K562 (cell line): Measurements from ENCODE around the gene GPR52.

Experiments used
- FOXP1 ChIP-seq: sonication (generic); formaldehyde crosslinking; IDR thresholded peaks from 2 replicates; pipeline ENCODE4 v1.8.0; 2022; ENCODE audit warnings: mild to moderate bottlenecking, missing genetic modification reagents
- MYNN ChIP-seq, 2 experiments: sonication (generic); formaldehyde crosslinking in 1 of 2; IDR thresholded peaks; 2 replicates each; pipeline versions ENCODE4 v1.5.0 to v1.6.1; 2016 to 2020; ENCODE audit warnings: antibody characterized with exemption in 1 of 2, missing genetic modification reagents in 1 of 2
- NFXL1 ChIP-seq: fragments of 450-650 bp; formaldehyde crosslinking; IDR thresholded peaks from 2 replicates; pipeline ENCODE4 v1.4.0; 2021; ENCODE audit warnings: mild to moderate bottlenecking
- ZNF280B ChIP-seq: fragments of 250-450 bp; sonication (Bioruptor Pico); IDR thresholded peaks from 2 replicates; pipeline ENCODE4 v1.5.1; 2021; ENCODE audit warnings: mild to moderate bottlenecking
- ZNF740 ChIP-seq, 3 experiments: fragments of 200-800 bp in 1 of 3; sonication (Bioruptor generic) in 1 of 3; sonication (generic) in 1 of 3; formaldehyde crosslinking in 1 of 3; IDR thresholded peaks; 2 replicates each; pipeline versions ENCODE4 v1.6.1 to v1.8.0; 2016 to 2022; ENCODE audit warnings: mild to moderate bottlenecking in 2 of 3, missing compliant biosample characterization in 2 of 3, missing genetic modification characterization in 2 of 3, missing genetic modification reagents in 1 of 3
- TF ChIP-seq, protein P1 (sequence below): fragments of 450-650 bp; formaldehyde crosslinking; IDR thresholded peaks from 2 replicates; pipeline ENCODE4 v1.4.0; 2022; ENCODE audit warnings: missing genetic modification characterization

- TF ChIP-seq ZNF280B (CRISPR knock-in tag) (no peak), NFXL1 (CRISPR knock-in tag) (no peak), FOXP1 (CRISPR knock-in tag) (no peak), ZNF740 (CRISPR knock-in tag; IDR thresholded peaks at IDR 0.05) (no peak), ZNF740 (tag; IDR thresholded peaks at IDR 0.05) (no peak), MYNN (IDR thresholded peaks at IDR 0.05) (no peak), MYNN (CRISPR knock-in tag; IDR thresholded peaks at IDR 0.05) (no peak)
- TF ChIP-seq, protein P1, sequence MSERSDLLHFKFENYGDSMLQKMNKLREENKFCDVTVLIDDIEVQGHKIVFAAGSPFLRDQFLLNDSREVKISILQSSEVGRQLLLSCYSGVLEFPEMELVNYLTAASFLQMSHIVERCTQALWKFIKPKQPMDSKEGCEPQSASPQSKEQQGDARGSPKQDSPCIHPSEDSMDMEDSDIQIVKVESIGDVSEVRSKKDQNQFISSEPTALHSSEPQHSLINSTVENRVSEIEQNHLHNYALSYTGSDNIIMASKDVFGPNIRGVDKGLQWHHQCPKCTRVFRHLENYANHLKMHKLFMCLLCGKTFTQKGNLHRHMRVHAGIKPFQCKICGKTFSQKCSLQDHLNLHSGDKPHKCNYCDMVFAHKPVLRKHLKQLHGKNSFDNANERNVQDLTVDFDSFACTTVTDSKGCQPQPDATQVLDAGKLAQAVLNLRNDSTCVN (CRISPR knock-in tag): no peak
These were observed 22.6 kb upstream of the GPR52 start for GRCh38 chr1:174425121-174425520.
